HUES64 (cell line): ENCODE data around the gene SRSF10.
"Not testable (repeated sequence)": the region's sequence is repeated elsewhere in the genome, so short reads cannot be mapped to it uniquely, and the experiment has no call there.

ENCODE experiments used
- H3K27ac ChIP-seq: 2 replicates; pipeline ENCODE4 v1.7.0; 2013; ENCODE audit warnings: low read depth, low read length, inconsistent platforms
- H3K27me3 ChIP-seq: 2 replicates; pipeline ENCODE4 v1.6.1; 2013; ENCODE audit warnings: mild to moderate bottlenecking, low read length; ENCODE audit not compliant: insufficient read depth
- H3K36me3 ChIP-seq: 2 replicates; pipeline ENCODE4 v1.6.1; 2013; ENCODE audit warnings: mild to moderate bottlenecking, low read length; ENCODE audit not compliant: insufficient read depth
- H3K4me1 ChIP-seq: 2 replicates; pipeline ENCODE4 v1.6.1; 2013; ENCODE audit warnings: mild to moderate bottlenecking, low read length, moderate library complexity; ENCODE audit not compliant: insufficient read depth
- H3K4me3 ChIP-seq: 2 replicates; pipeline ENCODE4 v1.5.1; 2013; ENCODE audit warnings: mild to moderate bottlenecking, low read length, moderate library complexity
- H3K9ac ChIP-seq: 2 replicates; pipeline ENCODE4 v1.6.1; 2013; ENCODE audit warnings: mild to moderate bottlenecking, low read depth, low read length
- H3K9me3 ChIP-seq: 2 replicates; pipeline ENCODE4 v1.6.1; 2013; ENCODE audit warnings: low read depth, low read length; ENCODE audit not compliant: insufficient read depth
- WGBS: fragments of 150-250, 120-280 bp; methylation state at CpG from one replicate; pipeline ENCODE4 v1.1.7; 2013; ENCODE audit warnings: missing lambda C conversion rate; 5-methylcytosine and 5-hydroxymethylcytosine counted together

Gene SRSF10

GRCh38 chr1:23966973-23967493 is 13.1 kb downstream of the SRSF10 start:
- H3K4me3 ChIP-seq, result no peak overlapping the region

GRCh38 chr1:23964790-23965740 is 15.1 kb downstream of the SRSF10 start:
- H3K4me3 ChIP-seq, result no peak overlapping the region
- H3K9ac ChIP-seq, result no peak overlapping the region
- 92% methylated on average over 3 of the region's 5 CpGs for WGBS
- H3K27me3 ChIP-seq, result no peaks in the 10 kb centered on the region
- H3K9me3 ChIP-seq, result no peaks in the 10 kb centered on the region
- H3K4me1 ChIP-seq, result no peaks in the 10 kb centered on the region
- H3K27ac ChIP-seq, result peak overlapping the region; percentile 53; the same call in 1 of the 2 replicates
- H3K36me3 ChIP-seq, result peaks cover 85% of the 10 kb centered on the region

More at GRCh38 chr1:23966973-23967493, 13.1 kb downstream of the SRSF10 start:
- no peak overlapping the region for H3K9ac ChIP-seq
- no peak overlapping the region for H3K27ac ChIP-seq
- H3K4me1 ChIP-seq, result no peaks in the 10 kb centered on the region
- H3K36me3 ChIP-seq, result peaks cover 91% of the 10 kb centered on the region
- H3K27me3 ChIP-seq, result no peaks in the 10 kb centered on the region
- no peaks in the 10 kb centered on the region for H3K9me3 ChIP-seq

- no peak overlapping the region for H3K4me3 ChIP-seq
- no peaks in the 10 kb centered on the region for H3K9me3 ChIP-seq
- peaks cover 77% of the 10 kb centered on the region for H3K36me3 ChIP-seq
- H3K9ac ChIP-seq, result no peak overlapping the region
- H3K4me1 ChIP-seq, result no peaks in the 10 kb centered on the region
- 91% methylated on average over 3 of the region's 3 CpGs for WGBS
- peak overlapping the region; percentile 53; the same call in 1 of the 2 replicates for H3K27ac ChIP-seq
- H3K27me3 ChIP-seq, result no peaks in the 10 kb centered on the region
Observed at GRCh38 chr1:23964235-23964668, 15.9 kb downstream of the SRSF10 start.

- H3K9ac ChIP-seq, result no peak overlapping the region
- H3K27me3 ChIP-seq, result no peaks in the 10 kb centered on the region
- no peak overlapping the region for H3K4me3 ChIP-seq
- H3K36me3 ChIP-seq, result peaks cover 72% of the 10 kb centered on the region
- no peak overlapping the region; the same call in 1 of the 2 replicates for H3K27ac ChIP-seq
- no CpG with 5 or more reads among the region's 1 CpG for WGBS
- H3K4me1 ChIP-seq, result 0 out of 2 replicates have a peak, but pooled peaks cover 1% of the 10 kb centered on the region
- no peaks in the 10 kb centered on the region for H3K9me3 ChIP-seq
Observed at GRCh38 chr1:23963617-23964234, 16.4 kb downstream of the SRSF10 start.

- H3K9me3 ChIP-seq, result no peaks in the 10 kb centered on the region
- WGBS, result 1% methylated on average over 10 of the region's 15 CpGs
- peak overlapping the region; percentile 100 for H3K9ac ChIP-seq
- H3K27ac ChIP-seq, result peak overlapping the region; percentile 98
- H3K4me3 ChIP-seq, result peak overlapping the region; percentile 93
- H3K4me1 ChIP-seq, result 0 out of 2 replicates have a peak, but pooled peaks cover 3% of the 10 kb centered on the region
- H3K27me3 ChIP-seq, result no peaks in the 10 kb centered on the region
- H3K36me3 ChIP-seq, result peaks cover 39% of the 10 kb centered on the region
Observed at GRCh38 chr1:23960291-23961020, 19.7 kb downstream of the SRSF10 start.

- peak within 1 kb of the TSS; percentile 98 for H3K27ac ChIP-seq
- H3K9ac ChIP-seq, result peak within 1 kb of the TSS; percentile 100
- H3K9me3 ChIP-seq, result no peaks in the 10 kb centered on the region
- H3K4me1 ChIP-seq, result 0 out of 2 replicates have a peak, but pooled peaks cover 8% of the 10 kb centered on the region
- peak within 1 kb of the TSS; percentile 93 for H3K4me3 ChIP-seq
- WGBS, result under 1% methylated on average over 84 of the region's 84 CpGs
- H3K27me3 ChIP-seq, result no peaks in the 10 kb centered on the region
- peaks cover 31% of the 10 kb centered on the region for H3K36me3 ChIP-seq
Observed at GRCh38 chr1:23959461-23960290, 20.5 kb downstream of the SRSF10 start, which contains the start of gene PNRC2. TSS of gene PNRC2 (plus strand) at chr1:23959828. CDS start at chr1:23961458, 1,630 bp downstream.

- Histone ChIP-seq H3K36me3 (peaks cover 24% of the 10 kb centered on the region), H3K27me3 (no peaks in the 10 kb centered on the region), H3K9me3 (no peaks in the 10 kb centered on the region), H3K9ac (peak overlapping the region; percentile 100), H3K4me3 (peak overlapping the region; percentile 93), H3K4me1 (0 out of 2 replicates have a peak, but pooled peaks cover 8% of the 10 kb centered on the region), H3K27ac (peak overlapping the region; percentile 98)
- 7% methylated on average over 30 of the region's 30 CpGs for WGBS
Observed at GRCh38 chr1:23958810-23959460, 21.2 kb downstream of the SRSF10 start.

GRCh38 chr1:23958040-23958809 is 21.9 kb downstream of the SRSF10 start:
- Histone ChIP-seq H3K36me3 (peaks cover 17% of the 10 kb centered on the region), H3K27ac (peak overlapping the region; percentile 98), H3K9ac (peak overlapping the region; percentile 100; the same call in 1 of the 2 replicates), H3K4me3 (peak overlapping the region; percentile 93)
- H3K4me1 ChIP-seq, H3K9me3 ChIP-seq, H3K27me3 ChIP-seq: not testable (repeated sequence)
- 91% methylated on average over 18 of the region's 19 CpGs for WGBS

- H3K27ac ChIP-seq, result no peak overlapping the region
- H3K36me3 ChIP-seq, result peaks cover 13% of the 10 kb centered on the region
- WGBS, result 90% methylated on average over 7 of the region's 7 CpGs
- H3K9ac ChIP-seq, result no peak overlapping the region
- H3K27me3 ChIP-seq, result no peaks in the 10 kb centered on the region
- H3K9me3 ChIP-seq, result no peaks in the 10 kb centered on the region
- 0 out of 2 replicates have a peak, but pooled peaks cover 8% of the 10 kb centered on the region for H3K4me1 ChIP-seq
- H3K4me3 ChIP-seq, result no peak overlapping the region
Observed at GRCh38 chr1:23957096-23957495, 23.0 kb downstream of the SRSF10 start.
